Fibroblast of lung (primary cell): ENCODE measurements around the gene SMIM20. TPM values are rescaled to one million over a fixed set of nuclear protein-coding genes. Genes with fewer than 3 reads are reported as not detected.
A peak's percentile ranks its signal among the peaks of the same experiment; 100 is the strongest.

Experiments
- DNase-seq, 2 donors: peaks; one replicate each; pipeline versions ENCODE4 v3.0.0 to v3.0.0-alpha.2; 2010; ENCODE audit warnings: low read depth in 2 of 2
- H2AFZ ChIP-seq: 2 replicates; pipeline ENCODE4 v1.5.1; 2012; ENCODE audit warnings: low read length, control low read depth, inconsistent platforms
- H3K27ac ChIP-seq: 2 replicates; pipeline ENCODE4 v1.5.1; 2011; ENCODE audit warnings: low read length, control low read depth; ENCODE audit not compliant: insufficient read depth
- H3K27me3 ChIP-seq: 2 replicates; pipeline ENCODE4 v1.5.1; 2011; ENCODE audit warnings: mild to moderate bottlenecking, low read length; ENCODE audit not compliant: control insufficient read depth, insufficient read depth
- H3K36me3 ChIP-seq: 2 replicates; pipeline ENCODE4 v1.5.1; 2011; ENCODE audit warnings: low read length; ENCODE audit not compliant: control insufficient read depth, insufficient read depth
- H3K4me1 ChIP-seq: 2 replicates; pipeline ENCODE4 v1.5.1; 2011; ENCODE audit warnings: low read length; ENCODE audit not compliant: control insufficient read depth, insufficient read depth; ENCODE audit errors: extremely low read depth
- H3K4me2 ChIP-seq: 2 replicates; pipeline ENCODE4 v1.5.1; 2011; ENCODE audit warnings: low read length, control low read depth; ENCODE audit not compliant: insufficient read depth; ENCODE audit errors: extremely low read depth
- H3K4me3 ChIP-seq, 4 experiments: fragments of 200-600 bp in 1 of 4; sonication (generic) in 1 of 4; replicated peaks in 1 of 4; 2 replicates each; pipeline ENCODE4 v1.5.1; 2011 to 2016; ENCODE audit warnings: low read length in 4 of 4, low read depth in 3 of 4, mild to moderate bottlenecking in 3 of 4, control low read depth in 2 of 4, inconsistent platforms in 1 of 4, mixed read lengths in 1 of 4; ENCODE audit not compliant: insufficient read depth in 1 of 4; ENCODE audit errors: control extremely low read depth in 1 of 4
- H3K79me2 ChIP-seq: 2 replicates; pipeline ENCODE4 v1.5.1; 2012; ENCODE audit warnings: mild to moderate bottlenecking, low read length, inconsistent platforms; ENCODE audit not compliant: control insufficient read depth, insufficient read depth
- H3K9ac ChIP-seq: 2 replicates; pipeline ENCODE4 v1.5.1; 2011; ENCODE audit warnings: mild to moderate bottlenecking, low read length, control low read depth; ENCODE audit not compliant: insufficient read depth
- H3K9me3 ChIP-seq: 2 replicates; pipeline ENCODE4 v1.5.1; 2012; ENCODE audit warnings: low read depth, low read length; ENCODE audit not compliant: control insufficient read depth, insufficient read depth
- H4K20me1 ChIP-seq: 2 replicates; pipeline ENCODE4 v1.5.1; 2011; ENCODE audit warnings: low read length; ENCODE audit not compliant: control insufficient read depth, insufficient read depth; ENCODE audit errors: extremely low read depth
- EZH2 ChIP-seq: IDR thresholded peaks from 2 replicates; pipeline ENCODE4 v1.5.1; 2012; ENCODE audit warnings: low read length, control low read depth, mild to moderate bottlenecking; ENCODE audit errors: missing control alignments
- polyA plus RNA-seq, 2 donors: library from polyadenylated mRNA; depleted of rRNA in 1 of 2; stranded (reverse) in 1 of 2; unstranded in 1 of 2; fragments of >200 nt; gene quantifications; 2 replicates each; pipeline ENCODE4 v1.2.1, GENCODE V29; 2011 to 2012; ENCODE audit warnings: missing spikeins in 1 of 2
- total RNA-seq: library from RNA; depleted of rRNA; stranded (reverse); fragments of >200 nt; gene quantifications from 2 replicates; pipeline ENCODE4 v1.2.1, GENCODE V29; 2014
- TF ChIP-seq, protein P1 (sequence below), 2 donors: IDR thresholded peaks in 1 of 2; conservative IDR thresholded peaks in 1 of 2; 1 replicate in 1 of 2; 2 replicates in 1 of 2; pipeline ENCODE4 v1.5.1; 2011 to 2012; ENCODE audit warnings: low read length in 2 of 2, control low read depth in 1 of 2, inconsistent platforms in 1 of 2, low read depth in 1 of 2, mild to moderate bottlenecking in 1 of 2

Gene SMIM20
- total and polyA plus RNA-seq, 2 donors (not counting 1 experiment from before 2014, with no cell fraction given) = 34.9 to 48.7 TPM

DNA sequence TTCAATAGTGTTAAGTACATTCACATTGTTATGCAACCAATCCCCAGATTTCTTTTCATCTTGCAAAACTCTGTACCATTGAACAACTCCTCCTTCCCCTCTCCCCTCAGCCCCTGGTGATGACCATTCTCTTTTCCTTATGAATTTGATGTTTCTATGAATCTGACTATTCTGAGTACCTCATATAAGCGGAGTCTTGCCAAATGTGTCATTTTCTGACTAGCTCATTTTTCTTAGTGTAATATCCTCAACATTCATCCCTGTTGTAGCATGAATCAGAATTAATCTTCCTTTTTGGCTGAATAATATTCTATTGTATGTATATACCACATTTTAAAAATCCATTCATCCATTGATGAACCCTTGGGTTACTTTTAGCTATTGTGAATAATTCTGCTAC is 34.0 kb downstream of the SMIM20 start:
- Histone ChIP-seq H3K79me2 (no peaks in the 10 kb centered on the region), H3K27ac (no peak overlapping the region), H3K9me3 (no peaks in the 10 kb centered on the region), H3K27me3 (peaks cover 2% of the 10 kb centered on the region), H3K9ac (no peak overlapping the region), H4K20me1 (no peaks in the 10 kb centered on the region), H3K36me3 (no peaks in the 10 kb centered on the region), H3K4me1 (peaks cover 2% of the 10 kb centered on the region), H3K4me2 (no peak overlapping the region), H2AFZ (no peak overlapping the region), H3K4me3 (no peak overlapping the region)
- no peak for TF ChIP-seq EZH2
- TF ChIP-seq, protein P1, sequence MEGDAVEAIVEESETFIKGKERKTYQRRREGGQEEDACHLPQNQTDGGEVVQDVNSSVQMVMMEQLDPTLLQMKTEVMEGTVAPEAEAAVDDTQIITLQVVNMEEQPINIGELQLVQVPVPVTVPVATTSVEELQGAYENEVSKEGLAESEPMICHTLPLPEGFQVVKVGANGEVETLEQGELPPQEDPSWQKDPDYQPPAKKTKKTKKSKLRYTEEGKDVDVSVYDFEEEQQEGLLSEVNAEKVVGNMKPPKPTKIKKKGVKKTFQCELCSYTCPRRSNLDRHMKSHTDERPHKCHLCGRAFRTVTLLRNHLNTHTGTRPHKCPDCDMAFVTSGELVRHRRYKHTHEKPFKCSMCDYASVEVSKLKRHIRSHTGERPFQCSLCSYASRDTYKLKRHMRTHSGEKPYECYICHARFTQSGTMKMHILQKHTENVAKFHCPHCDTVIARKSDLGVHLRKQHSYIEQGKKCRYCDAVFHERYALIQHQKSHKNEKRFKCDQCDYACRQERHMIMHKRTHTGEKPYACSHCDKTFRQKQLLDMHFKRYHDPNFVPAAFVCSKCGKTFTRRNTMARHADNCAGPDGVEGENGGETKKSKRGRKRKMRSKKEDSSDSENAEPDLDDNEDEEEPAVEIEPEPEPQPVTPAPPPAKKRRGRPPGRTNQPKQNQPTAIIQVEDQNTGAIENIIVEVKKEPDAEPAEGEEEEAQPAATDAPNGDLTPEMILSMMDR (conservative IDR thresholded peaks at IDR 0.05 in 1 of 2, IDR thresholded peaks at IDR 0.05 in 1 of 2; ENCODE audit: low read depth in 1 of 2, low read length in 2 of 2) = no peak
- no peak for DNase-seq

DNA sequence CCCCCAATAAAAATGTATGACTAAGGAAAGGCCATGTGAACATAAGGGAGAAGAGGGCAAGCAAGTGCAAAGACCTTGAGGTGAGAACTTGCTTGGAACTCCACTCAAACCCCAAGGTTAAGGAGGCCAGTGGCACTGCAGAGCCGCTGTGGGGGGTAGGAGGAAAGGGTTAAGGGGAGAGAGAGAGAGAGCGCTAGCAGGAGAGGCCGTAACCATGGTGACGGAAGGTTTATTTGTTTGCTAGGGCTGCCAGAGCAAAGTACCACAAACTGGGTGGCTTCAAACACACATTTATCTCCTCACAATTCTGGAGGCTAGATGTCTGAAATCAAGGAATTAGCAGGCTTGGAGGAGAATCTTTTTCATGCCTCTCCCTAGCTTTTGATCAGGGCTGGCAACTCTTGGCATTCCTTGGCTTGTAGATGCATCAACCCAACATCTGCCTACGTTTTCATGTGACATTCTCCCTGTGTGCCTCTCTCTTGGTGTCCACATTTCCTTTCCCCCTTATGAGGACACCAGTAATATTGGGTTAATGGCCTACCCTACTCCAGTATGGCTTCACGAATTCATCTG is 35.2 kb downstream of the SMIM20 start:
- H3K27me3 ChIP-seq = peaks cover 2% of the 10 kb centered on the region

DNA sequence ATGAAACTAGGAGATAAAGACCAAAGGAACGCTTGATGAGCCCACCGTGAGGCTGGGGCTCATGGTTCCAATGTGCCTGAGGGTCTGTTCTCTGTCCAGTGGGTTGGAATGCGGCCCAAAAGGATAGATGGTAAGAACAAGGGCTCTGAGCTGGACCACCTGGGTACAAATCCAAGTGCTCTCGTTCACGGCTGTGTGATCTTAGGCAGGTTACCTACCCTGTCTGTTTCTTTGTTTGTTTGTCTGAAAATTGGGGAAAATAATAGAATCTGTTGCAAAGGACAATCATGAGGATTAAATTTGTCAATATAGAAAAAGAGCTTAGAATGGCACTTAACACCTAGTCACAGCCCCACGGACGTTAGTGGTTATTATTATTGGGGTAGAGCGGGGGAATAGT is 36.0 kb downstream of the SMIM20 start:
- H3K9me3 ChIP-seq = no peaks in the 10 kb centered on the region
- TF ChIP-seq, protein P1 (conservative IDR thresholded peaks at IDR 0.05 in 1 of 2, IDR thresholded peaks at IDR 0.05 in 1 of 2; ENCODE audit: low read depth in 1 of 2, low read length in 2 of 2) = no peak
- no peak for TF ChIP-seq EZH2
- no peak overlapping the region for H3K4me3 ChIP-seq

More for the DNA sequence above, 35.2 kb downstream of the SMIM20 start:
- Histone ChIP-seq H3K36me3 (no peaks in the 10 kb centered on the region), H3K9ac (no peak overlapping the region), H3K4me3 (no peak overlapping the region), H2AFZ (no peak overlapping the region), H4K20me1 (no peaks in the 10 kb centered on the region), H3K4me1 (peaks cover 2% of the 10 kb centered on the region), H3K4me2 (no peak overlapping the region), H3K79me2 (no peaks in the 10 kb centered on the region), H3K9me3 (no peaks in the 10 kb centered on the region), H3K27ac (no peak overlapping the region)
- TF ChIP-seq, protein P1 (conservative IDR thresholded peaks at IDR 0.05 in 1 of 2, IDR thresholded peaks at IDR 0.05 in 1 of 2; ENCODE audit: low read depth in 1 of 2, low read length in 2 of 2) = no peak
- no peak for TF ChIP-seq EZH2
- DNase-seq = peak in 1 of 2 donors; percentile 16

More for the DNA sequence above, 36.0 kb downstream of the SMIM20 start:
- H3K36me3 ChIP-seq = no peaks in the 10 kb centered on the region
- peaks cover 2% of the 10 kb centered on the region for H3K27me3 ChIP-seq
- H3K9ac ChIP-seq = no peak overlapping the region
- H4K20me1 ChIP-seq = no peaks in the 10 kb centered on the region
- peaks cover 2% of the 10 kb centered on the region for H3K4me1 ChIP-seq
- H3K4me2 ChIP-seq = no peak overlapping the region
- no peaks in the 10 kb centered on the region for H3K79me2 ChIP-seq
- H3K27ac ChIP-seq = no peak overlapping the region
- H2AFZ ChIP-seq = no peak overlapping the region
- DNase-seq = no peak
